HG02870 (cell line): Measurements from ENCODE around the gene KIF1A.

Source experiments
- ATAC-seq: cut with Tn5 transposase; IDR thresholded peaks from one replicate; pipeline ENCODE4 v1.9.1; 2021; ENCODE audit warnings: mild to moderate bottlenecking, moderate library complexity; ENCODE audit not compliant: unreplicated experiment

Gene KIF1A

DNA sequence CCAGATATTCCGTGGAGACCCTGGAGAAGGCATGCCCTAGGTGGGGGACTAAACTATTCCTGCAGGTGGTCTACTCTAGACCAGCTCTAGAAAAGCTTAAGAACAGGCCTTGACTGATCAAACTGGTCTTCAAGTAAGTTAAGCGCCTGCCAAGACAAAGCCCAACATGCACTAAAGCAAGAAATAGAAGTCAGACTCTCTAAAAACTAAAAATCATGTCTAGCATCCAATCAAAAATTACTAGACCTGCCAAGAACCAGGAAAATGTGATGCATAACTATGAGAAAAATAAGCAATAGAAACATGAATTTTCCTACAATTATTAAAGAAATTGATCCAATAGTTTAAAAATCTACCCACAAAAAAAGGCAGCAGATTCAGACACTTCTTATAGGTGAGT is 13.6 kb downstream of the KIF1A start:
- ATAC-seq = no peak

DNA sequence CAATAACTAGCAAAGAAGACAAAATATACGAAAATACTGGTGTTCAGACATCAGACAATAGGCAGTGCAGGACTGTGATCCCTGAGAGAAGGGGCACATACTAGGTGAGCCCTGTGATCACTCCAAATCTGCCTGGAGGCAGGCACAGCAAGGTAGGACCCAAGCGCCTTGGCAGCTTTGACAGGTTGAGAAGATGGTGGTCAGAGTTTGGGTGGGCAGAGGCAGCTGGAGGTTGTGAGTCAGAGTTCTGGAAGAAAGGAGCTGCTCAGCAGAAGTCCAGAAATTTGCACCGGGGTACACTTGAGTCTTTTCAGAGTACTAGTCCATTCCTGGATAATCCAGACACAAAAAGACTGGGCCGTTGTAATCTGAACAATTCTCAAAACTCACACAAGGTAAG is 14.0 kb downstream of the KIF1A start:
- no peak for ATAC-seq

DNA sequence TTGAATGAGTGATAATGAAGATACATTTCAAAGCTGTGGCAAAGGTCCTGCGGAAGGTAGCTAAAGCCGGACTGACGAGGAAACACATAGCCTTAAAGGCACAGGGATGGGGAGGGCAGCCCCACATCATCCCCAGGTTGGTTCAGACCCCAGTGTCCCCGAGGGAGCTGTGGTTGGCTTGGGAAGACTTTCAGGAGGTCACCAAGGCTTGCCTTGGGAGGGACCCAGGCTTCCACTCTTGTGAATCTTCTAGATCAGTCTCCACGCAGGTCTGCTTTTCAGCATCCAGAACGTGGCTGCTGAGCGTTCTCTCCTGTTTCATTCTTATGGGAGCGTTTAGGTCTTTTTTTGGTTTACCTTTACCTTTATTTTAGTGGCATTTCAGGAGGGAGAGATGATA is 16.8 kb downstream of the KIF1A start:
- ATAC-seq = no peak

DNA sequence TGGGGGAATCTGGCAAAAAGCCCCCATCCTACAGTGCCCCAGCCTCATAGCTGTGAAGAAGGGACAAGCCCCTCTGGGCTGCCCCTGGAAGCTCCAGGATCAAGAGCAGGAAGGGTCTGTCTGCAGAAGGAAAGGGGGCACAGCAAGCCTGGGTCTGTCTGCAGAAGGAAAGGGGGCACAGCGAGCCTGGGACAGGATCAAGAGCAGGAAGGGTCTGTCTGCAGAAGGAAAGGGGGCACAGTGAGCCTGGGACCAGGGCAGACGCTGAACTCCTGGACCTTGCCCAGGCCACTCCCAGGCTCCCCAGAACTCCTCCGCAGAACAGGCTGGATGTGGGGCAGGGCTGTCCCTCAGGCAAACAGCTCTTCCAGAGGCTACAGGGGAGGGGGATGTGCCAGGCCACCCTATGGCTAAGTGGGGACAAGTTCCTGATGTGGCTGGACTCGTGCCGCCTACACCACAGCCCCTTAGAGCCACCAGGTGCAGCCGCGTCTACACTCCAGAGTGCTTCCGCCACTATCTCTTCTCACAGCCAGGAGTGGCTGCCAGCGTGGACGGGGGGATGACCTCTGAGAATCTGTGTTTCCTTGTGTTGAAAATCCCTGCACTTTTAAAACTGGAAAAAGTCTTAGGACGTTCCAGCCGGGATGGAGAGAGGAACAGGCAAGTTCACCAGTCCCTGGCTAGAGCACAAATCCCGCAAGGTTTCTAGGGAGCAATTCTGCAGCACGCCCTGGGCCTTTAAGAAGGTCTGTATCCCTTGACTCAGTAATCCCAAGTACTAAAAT is 20.8 kb downstream of the KIF1A start:
- ATAC-seq = no peak

DNA sequence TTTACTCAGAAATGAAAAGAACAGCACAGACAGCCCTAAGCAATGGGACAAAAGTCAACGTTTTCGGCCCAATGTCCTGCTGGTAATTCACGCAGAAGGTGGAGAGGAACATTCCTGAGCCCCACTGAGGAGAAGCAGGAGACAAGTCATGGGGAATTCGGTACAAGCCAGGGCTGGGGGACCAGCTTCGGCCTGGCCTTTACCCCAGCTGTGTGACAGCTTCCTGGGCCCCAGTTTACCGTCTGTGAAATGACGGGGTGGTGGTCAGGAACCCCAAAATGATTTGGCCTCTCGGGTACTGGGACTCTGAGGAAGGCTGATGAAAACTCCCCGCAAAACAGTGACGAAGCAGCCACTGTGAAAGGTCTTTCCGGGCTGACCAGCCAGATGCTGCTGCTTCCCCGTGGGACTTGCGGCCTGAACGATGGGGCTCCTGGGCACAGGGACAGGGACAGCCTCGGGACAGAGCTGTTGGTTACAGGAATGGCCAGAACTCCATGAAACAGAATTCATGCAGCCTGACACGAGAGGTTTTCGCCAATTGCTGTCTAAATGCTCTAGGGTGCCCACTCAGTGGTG is 21.6 kb downstream of the KIF1A start:
- no peak for ATAC-seq

DNA sequence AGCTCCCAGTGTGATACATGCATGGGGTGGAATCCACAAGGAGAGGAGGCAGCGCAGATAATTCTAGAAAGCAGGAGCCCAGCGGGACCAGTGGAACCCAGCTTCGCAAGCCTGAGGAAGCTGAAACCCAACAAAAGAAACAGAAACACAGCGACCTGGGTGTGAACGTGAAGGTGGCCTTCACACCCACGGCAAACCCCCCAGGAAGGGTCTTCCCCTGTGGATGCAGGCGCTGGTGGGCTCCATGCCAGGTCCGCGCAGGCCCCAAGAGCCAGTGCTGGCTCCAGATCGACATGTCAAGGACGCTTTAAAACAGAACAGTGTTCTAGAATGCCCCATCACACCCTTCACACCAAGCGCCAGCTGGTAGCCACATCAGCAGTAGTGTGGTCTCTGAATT is 22.1 kb downstream of the KIF1A start:
- no peak for ATAC-seq

DNA sequence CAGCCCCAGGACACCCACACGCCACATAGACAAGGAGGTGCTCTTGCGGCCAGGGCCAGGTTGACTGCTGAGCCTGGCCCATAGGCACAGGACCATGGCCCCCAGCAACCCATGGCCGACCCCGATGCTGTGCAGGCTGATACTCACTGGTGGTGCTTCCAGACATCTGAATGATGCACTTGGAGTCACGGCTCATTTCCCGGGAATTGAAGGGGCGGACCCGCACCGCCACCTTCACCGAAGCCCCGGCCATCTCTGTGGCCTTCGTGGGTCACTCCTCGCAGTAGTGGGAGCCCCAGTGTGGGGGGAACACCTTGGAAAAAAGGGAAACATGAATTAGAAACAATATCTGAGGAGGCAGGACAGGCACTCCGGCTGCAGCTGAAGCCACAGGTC is 22.5 kb downstream of the KIF1A start:
- no peak for ATAC-seq

DNA sequence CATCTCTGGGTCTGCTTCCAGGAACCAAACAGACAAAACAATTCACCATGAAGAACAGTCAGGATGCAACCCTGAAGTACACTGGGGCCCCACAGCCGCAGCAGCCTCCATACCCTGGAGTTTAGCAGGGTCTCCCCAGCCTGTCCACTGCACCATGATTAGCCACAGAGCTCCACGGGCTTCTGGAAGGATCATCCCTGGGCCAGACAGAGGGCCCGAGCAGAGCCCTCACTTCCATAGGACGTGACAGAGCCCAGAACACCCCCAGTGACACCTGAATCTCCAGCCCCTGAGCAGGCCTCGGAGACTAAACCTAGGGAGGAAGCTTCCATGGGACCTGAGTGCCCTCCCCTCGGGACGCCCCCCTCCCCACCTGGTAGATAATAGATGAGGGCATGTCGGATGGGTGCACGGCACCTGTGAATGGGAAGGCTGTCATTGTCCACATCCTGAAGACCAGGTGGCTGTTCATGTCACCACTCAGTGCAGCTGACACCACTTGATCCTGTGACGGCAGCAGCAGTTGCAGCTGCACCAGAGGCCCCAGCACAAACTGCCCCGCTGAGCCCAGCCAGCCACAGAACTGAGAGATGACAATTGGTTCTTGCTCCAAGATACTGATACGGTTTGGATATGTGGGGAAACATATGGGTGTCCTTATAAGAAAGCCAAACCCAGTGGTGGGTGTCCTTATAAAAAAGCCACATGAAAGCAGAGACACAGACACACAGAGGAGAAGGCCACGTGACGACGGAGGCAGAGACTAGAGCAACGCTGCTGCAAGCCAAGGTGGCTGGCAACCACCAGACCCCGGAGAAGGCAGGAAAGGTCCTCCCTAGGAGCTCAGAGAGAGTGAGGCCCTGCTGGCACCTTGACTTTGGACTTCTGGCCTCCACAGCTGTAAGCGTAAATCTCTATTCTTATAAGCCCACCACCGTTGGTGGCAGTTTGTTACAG is 23.2 kb downstream of the KIF1A start:
- ATAC-seq = no peak

DNA sequence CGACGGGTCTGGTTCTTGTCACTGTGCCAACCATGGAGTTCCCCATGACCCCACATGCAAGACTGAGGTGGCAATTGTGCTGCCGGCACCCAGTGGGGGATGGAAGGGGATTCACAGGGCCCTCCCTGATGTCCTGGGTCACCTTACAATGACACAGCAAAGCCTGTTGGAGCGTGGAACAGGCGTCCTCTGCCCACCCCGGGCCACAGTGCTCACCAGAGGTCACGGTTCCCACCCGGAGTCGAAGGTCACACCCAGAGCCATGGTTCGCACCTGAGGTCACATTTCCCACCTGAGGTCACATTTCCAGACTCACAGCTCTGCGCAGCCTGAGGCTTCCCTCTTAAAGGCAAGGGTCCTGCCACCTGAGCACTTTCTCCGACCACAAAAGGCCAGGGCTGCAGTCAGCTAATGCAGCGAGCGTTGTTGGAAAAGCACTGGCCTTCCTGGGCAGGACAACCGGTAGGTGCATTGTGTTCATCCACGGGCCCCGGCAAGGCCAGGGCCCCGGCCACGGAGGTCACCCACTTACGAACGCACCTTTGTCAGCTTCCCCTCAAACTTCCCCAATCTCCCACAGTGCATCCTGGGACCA is 24.0 kb downstream of the KIF1A start:
- ATAC-seq = no peak

DNA sequence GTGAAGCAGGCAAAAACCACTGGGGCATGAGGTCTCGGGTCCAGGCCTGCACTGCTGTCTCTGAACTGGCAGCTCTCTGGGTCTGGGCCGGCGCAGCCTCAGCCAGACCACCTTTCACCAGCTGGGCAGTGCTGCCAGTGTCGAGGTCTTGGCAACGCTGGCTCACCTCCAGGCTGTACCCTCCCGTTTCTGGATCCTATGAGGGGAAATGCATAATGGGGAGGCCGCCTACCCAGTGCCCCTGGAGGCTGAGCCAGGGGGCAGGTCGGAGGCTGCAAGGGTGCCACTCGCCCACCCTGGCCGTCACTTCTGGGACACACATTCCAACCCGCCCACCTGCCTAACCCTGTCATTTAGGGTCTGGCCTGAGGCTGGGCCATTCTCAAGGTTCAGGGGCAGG is 24.6 kb downstream of the KIF1A start:
- ATAC-seq = no peak

DNA sequence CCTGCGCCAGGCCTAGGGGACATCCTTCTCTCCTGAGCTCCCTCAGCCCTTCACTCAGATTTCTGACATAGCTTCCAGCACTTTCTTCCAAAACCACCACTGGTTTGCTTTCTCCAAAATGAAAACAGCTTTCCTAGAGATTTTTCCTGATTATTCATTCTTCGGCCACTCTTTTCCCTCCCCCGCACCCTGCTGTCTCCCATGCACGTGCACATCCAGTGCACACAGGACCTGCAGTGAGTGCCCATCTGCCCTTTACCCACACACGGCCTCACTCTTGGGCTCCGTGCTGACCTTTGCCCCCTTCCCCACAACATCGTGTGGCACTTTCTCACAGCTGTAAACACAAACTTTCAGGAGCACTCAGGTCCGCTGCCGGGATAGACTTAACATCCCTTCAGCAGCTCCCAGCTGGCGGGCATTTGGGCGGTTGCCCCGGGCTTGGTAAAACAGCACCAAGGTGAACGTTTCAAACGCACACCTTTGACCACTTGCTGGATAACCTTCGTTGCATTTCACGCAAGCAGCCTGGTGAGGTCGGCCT is 25.8 kb downstream of the KIF1A start:
- ATAC-seq = no peak

DNA sequence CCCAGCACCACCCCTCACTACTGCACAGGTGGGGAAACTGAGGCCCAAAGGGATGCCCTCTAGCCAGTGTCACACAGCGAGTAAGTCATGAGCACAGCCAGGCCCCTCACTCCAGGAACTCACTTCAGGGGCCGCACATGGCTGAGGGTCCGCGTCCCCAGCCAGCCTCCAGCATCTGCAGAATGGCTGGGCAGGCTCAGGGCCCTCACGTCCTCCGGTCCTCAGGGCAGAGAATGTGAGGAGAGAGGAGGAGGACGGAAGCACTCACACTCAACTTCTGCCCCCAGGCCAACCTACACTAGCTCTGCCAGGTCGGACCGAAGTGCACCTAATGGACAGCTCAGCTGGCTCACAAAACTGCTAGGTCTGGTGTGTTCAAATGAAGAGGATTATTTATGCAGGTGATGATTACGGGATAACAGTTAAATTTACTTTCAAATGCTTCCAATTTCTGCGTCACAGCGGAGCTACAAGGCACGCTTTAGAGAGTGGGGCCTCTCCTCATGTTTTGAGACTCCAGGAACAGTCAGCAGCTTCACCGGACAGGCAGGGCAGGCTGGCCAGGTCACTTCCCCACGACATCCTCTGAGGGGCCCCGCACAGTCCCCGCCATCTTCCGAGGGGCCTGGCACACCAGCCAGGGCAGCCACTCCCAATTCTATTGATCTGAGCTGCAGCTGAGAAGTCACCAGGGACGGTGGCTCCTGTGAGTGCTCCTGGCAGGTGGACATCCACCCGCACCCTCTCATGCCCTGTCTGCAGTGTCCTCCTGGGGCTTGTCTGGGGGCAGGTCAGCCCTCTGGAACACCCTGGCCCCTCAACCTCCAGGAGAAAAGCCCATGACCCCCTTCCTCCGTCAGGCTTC is 26.5 kb downstream of the KIF1A start:
- ATAC-seq = no peak

DNA sequence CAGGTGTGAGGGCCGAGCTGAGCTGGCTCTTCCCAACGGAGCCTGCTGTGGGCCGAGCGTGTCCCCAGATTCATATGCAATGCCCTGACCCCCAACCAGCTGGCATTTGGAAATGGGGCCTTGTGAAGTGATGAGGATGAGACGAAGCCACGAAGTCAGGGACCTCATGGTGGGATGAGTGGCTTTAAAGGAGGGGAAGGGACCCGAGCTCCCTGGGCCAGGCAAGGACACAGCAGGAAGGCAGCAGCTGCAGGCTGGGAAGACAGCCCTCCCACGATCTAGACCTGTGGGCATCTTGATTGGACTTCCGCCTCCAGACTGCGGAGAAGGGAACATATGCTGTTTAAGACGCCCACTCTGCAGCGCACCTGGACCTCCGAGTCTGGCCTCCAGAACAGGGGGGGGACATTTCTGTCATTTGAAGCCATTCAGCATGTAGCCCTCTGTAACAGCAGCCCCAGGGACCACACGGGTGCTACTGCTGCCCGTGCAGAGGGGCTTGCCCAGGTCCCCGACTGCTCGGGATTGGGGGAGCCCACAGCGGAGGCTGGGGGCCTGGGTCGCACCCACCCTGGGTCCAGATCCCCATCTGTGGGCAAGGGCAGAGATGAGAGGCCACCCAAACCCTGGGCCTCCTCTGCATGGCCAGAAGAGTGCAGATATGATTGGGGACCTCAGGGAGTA is 27.2 kb downstream of the KIF1A start:
- ATAC-seq = no peak

DNA sequence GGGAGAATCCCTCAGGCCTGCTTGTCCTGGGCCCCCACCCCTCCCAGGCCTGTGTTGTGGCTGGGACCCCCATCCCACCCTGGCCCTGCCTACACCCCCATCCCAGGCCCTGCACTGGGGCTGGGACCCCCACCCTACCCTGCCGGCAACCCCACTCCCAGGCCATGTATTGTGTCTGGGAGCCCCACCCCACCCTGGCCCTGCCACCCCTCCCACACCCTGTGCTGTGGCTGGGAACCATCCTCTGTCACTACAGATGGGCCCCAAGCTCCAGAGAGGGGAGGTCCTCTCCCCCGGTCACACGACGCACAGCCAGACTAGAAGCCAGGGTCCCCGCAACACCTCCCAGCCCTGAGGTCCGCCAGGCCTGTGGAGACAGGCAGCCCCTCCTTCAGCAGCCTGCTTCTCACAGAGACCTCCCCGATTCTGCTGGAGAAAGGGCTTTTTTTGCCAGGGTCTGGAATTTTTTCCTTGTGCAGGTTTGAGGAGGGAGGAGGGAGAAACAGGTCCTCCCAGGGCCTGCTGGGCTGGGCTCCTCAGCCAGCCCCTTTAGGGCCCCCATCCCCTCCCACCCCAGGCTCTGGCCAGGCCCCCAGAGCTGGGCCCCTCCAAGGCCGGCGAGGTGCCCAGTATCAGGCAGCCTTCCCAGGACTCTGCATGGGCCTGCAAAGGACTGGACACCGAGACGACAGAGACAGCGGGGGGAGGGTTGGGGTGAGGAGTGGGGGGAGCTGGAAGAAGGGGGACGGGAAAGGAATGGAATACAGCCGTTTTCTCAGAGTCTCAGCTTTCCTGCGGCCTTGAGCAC is 28.0 kb downstream of the KIF1A start:
- no peak for ATAC-seq

DNA sequence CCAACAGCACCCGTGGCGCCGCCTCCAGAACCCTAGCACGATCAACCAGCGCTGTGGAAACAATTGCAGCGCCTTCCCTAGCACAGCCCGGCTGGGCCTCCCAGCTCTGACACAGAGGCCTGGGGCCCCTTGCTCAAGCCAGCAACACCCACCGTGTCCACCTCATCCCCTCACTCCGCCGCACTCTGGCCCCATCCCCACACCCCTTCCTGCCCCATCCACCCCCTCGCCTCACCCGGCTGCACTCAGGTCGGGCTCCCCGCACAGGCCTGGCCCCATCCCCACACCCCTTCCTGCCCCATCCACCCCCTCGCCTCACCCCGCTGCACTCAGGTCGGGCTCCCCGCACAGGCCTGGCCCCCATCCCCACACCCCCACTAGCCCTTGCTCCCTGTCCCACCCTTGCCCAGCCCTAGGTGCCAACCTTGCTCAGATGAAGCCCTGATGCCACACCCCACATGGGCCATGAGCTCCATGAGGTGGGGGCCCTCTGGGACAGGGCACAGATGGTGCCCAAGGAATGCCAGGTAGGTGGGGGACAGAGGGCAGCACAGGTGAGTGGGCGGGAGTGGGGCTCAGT is 28.7 kb downstream of the KIF1A start:
- no peak for ATAC-seq

DNA sequence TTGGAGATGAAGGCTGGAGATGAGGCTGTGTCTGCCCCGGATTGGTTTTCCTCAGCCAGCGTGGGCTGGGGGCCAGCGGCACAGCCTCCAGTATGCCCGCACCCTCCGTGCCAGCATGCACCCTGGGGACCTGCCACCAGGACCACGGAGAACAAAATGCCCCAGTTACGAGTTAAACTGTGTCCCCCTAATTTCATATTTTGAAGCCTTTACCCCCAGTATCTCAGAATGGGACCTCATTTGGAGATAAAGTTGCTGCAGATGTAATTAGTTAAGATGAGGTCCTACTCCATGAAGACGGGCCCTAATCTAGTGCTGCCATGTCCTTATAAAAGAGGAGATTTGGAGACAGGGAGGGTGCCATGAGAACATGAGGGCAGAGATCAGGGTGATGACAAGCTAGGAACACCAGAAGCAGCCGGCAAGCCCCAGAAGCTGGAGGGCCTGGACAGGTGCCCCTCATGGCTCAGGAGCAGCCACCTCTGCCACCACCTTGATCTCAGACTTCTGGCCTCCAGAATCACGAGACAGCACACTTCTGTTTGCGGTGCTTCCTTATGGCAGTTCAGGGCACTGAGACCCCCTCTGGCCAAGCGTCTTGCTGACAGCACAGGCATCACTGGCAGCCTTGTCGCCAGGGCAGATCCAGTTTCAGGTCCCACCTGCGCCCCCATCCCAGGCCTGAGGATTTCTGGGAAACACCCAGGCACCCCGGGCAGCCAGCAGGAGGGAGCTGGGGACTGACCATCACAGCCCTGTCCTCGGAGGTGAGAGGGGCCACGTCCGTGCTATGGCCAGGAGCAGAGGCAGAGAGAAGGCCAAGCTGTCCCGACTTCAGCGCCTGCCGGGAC is 29.4 kb downstream of the KIF1A start:
- no peak for ATAC-seq
